Measurements from ENCODE around the gene PRH2.

Gene PRH2

DNA sequence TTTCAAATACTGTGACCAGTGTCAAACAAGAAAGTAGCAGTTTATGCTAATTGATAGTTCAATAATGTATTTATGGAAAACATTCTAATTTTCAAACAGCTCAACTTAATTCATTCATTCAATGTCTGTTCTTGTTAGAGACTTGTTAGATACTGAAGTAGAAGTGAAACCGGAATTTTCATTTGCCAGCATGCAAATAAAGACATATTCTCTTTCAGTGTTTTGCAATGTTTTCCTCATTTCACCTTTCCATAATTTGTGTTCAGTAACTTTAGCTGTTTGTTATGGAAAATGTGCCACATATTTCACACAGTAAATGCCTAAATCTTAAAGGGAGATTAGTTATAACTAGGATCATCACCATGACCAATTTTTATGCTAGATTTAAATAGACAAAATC, 36.4 kb downstream of the PRH2 start:
- DNase-seq: no peak

DNA sequence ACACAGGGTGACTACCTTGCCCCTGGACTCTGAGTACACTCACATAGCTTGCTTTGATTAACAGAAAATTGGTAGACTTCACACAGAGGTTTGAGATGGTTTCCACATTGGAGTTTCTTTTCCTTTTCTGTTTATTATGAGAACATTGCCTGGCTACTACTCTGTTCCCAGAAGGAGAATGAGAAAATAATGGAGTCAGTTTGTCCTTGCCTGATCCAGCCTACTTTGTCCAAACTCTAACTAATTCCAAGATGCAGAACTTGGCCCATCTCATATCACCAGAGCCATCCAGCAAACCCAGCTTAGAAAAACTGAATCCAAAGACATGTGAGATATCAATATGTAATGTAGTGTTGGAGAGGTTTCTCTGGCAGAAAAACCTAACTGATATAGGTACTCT, 37.3 kb downstream of the PRH2 start:
- no peak for DNase-seq

DNA sequence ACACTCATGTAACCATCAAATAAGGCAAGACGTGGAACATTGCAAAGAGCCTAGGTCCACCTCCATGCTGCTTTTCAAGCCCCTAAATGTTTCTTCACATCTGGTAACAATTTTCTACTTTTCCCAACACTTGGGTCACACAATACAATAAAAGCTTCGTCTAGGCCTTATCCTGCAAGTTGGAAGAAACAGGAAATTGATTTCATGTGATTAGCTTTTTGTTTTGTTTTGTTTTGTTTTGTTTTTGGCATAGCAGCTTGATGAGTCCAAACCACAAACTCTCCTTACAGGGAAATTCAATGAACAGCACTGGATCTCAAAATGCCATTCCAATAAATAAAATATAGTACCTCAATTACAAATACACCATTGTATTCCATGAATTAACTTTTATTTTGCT, 38.4 kb downstream of the PRH2 start:
- no peak for DNase-seq

DNA sequence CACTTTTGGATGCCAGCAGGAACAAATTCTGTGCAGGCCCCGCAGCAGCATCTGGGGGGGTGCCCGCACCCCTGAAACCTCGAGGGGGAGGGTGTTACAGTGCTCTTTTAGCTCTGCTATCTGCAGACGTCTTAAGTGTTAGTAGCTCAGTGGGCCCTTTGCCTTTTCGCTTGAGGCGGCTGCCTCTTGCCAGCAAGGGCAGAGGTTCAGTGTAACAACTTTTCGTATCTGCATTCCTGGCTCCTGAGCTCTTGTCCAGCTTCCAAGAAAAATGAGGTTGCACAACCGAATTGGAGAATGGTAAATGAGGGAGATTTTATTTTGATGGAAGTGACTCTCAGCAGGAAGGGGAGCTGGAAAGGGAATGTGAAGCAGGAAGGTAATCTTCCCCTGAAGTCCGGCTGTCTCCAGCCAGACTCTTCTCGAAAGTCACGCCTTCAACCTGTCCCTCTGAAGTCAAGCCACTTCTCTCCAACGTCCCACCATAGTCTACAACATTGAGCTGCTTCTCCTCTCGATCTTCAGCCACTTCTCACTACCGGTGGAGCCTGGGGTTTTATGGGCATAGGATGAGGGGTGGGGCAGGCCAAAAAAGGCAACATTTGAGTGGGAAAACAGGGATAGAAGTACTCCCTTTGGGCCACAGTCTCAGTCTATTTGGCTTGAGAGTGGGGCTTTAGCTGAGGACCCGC, 39.9 kb downstream of the PRH2 start:
- DNase-seq: no peak

DNA sequence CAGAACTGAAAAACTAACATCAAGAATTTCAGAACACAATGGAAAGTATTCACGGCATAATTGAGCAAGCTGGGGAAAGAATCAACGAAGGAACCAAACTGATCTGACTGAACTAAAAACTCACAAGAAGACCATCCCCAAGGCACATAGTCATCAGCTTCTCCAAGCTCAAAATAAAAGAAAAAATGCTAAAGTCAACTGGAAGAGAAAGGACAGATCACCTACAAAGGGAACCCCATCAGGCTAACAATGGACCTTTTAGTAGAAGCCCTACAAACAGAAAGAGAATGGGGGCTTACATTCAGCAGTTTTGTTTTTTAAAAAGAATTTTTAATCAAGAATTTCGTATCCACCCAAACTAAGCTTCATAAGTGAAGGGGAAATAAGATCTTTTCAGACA, 45.9 kb downstream of the PRH2 start:
- no peak for DNase-seq

DNA sequence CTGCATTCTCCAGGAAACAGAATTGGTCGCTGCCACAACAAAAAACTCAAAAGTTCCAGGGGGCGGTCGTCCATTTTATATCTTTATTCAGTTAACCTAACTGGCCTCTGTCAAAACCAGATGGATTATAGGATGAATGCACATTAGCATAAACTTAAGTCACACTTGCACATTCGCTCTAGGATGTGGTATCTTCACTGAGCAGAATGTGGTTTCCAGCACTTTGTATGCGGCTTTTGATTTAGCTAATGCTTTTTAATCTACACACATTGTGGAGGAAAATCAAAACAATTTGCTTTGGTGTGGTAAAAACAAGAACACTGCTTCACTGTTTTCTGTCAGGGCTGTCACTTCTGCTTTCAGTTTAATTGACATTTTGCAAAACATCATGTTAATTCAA, 53.2 kb downstream of the PRH2 start:
- no peak for DNase-seq

All from SIG-M5 (cell line).